Upper lobe of left lung (tissue), 6 donors: ENCODE data around the gene TMEM258. TPM values are rescaled to one million over a fixed set of nuclear protein-coding genes. Genes with fewer than 3 reads are reported as not detected.

ENCODE experiments used
- ATAC-seq, 2 donors: fragments of 200-7000 bp; cut with Tn5 transposase; one replicate each; pipeline ENCODE4 v1.9.1; 2022; ENCODE audit warnings: mild to moderate bottlenecking in 2 of 2, moderate library complexity in 2 of 2; ENCODE audit not compliant: low FRiP score in 2 of 2
- DNase-seq, 2 donors: peaks; one replicate each; pipeline ENCODE4 v3.0.0-alpha.2; 2019 to 2020
- H3K27ac ChIP-seq, 4 donors: fragments of 200-600 bp; sonication (generic); one replicate each; pipeline ENCODE4 v1.5.1; 2016 to 2019
- H3K27me3 ChIP-seq, 4 donors: fragments of 200-600 bp; sonication (generic); one replicate each; pipeline ENCODE4 v1.5.1; 2017 to 2019
- H3K36me3 ChIP-seq, 4 donors: fragments of 200-600 bp; sonication (generic); one replicate each; pipeline ENCODE4 v1.5.1; 2016 to 2019
- H3K4me1 ChIP-seq, 4 donors: fragments of 200-600 bp; sonication (generic); one replicate each; pipeline ENCODE4 v1.5.1; 2018 to 2019
- H3K4me3 ChIP-seq, 4 donors: fragments of 200-600 bp; sonication (generic); one replicate each; pipeline ENCODE4 v1.5.1; 2017 to 2019; ENCODE audit warnings: mild to moderate bottlenecking in 2 of 4, moderate library complexity in 1 of 4
- H3K9me3 ChIP-seq, 4 donors: fragments of 200-600 bp; sonication (generic); one replicate each; pipeline ENCODE4 v1.5.1; 2018 to 2019
- EP300 ChIP-seq, 4 donors: sonication (generic); formaldehyde crosslinking; IDR thresholded peaks; one replicate each; pipeline ENCODE4 v1.5.1; 2017; ENCODE audit warnings: antibody characterized with exemption in 4 of 4, control low read depth in 2 of 4
- POLR2A ChIP-seq, 4 donors: fragments of 450-650 bp; IDR thresholded peaks; one replicate each; pipeline ENCODE4 v1.5.1; 2016 to 2017; ENCODE audit warnings: antibody characterized with exemption in 4 of 4, mild to moderate bottlenecking in 2 of 4
- POLR2AphosphoS5 ChIP-seq, 2 donors: sonication (generic); formaldehyde crosslinking; IDR thresholded peaks; one replicate each; pipeline ENCODE4 v1.5.1; 2017; ENCODE audit warnings: antibody characterized with exemption in 2 of 2
- WGBS, 2 donors: methylation state at CpG; one replicate each; pipeline ENCODE4 v1.1.5; 2017 to 2018; 5-methylcytosine and 5-hydroxymethylcytosine counted together
- total RNA-seq, 6 donors: library from RNA; depleted of rRNA in 4 of 6; stranded (reverse); fragments of >200 nt in 4 of 6; gene quantifications; one replicate each; pipeline versions ENCODE4 v1.1.0 to v1.2.1, GENCODE V29; 2016 to 2021
- TF ChIP-seq, protein P1 (sequence below), 6 experiments: fragments of 450-650 bp in 4 of 6; fragments of 200-600 bp in 2 of 6; sonication (generic) in 2 of 6; IDR thresholded peaks; one replicate each; pipeline ENCODE4 v1.5.1; 2016 to 2019; ENCODE audit warnings: antibody characterized with exemption in 6 of 6
- donor health status: DM: no; HTN: no; CAD: no; lungs with moderate emphysema.
- donor health status: DM: no; HTN: yes; CAD: no; lungs with severe emphysema.

The TMEM258 gene
- total RNA-seq, 6 donors from 2014 or later = 8.4 to 106 (median 34.9) TPM

DNA sequence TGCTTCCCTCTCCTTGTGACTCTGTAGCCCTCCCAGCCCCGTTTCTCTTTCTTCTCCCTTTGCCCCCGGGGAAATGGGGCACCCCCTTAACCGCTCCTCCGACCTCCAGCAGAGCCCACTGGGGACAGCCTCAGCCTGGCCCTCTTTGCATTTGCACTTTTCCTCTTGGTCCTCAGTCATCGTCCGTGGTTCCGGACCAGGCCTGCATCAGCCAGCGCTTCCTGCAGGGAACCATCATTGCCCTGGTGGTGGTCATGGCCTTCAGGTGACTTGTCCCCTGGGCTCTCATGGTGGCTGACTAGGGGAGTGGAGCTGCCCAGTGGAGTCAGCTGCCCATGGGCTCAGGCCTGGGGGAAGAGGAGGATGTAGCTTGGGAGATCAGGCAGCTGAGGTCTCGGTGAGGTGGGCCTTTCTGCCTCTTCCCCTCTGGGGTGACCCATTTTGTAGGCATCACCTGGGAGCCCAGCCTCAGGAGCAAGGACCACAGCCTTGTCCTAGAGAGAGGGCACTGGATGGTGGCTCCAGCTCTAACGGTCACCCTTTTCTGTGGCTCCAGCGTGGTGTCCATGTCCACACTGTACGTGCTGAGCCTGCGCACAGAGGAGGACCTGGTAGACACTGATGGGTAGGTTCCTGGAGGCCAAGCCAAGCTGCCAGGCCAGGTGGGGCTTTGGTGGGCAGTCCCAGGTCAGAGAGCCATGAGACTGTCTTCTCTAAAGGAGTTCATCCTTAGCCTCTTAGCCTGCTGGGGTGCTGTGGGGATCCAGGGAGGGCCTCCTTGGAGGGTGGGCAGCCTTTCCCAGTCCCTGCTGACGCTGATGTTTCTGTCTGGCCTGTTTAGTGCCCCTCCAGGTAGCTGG, 12.5 kb downstream of the TMEM258 start:
- Histone ChIP-seq H3K36me3 (peaks cover 0 to 24% (median 12%) of the 10 kb centered on the region in 4 donors), H3K4me3 (no peak overlapping the region), H3K9me3 (no peaks in the 10 kb centered on the region), H3K4me1 (peaks cover 9 to 18% (median 10%) of the 10 kb centered on the region in 4 donors), H3K27me3 (no peaks in the 10 kb centered on the region), H3K27ac (no peak overlapping the region)
- 85 to 93% methylated on average over 13 to 14 of the region's 14 CpGs for WGBS, 2 donors
- DNase-seq = no peak
- TF ChIP-seq EP300 (IDR thresholded peaks at IDR 0.05) (no peak), POLR2AphosphoS5 (IDR thresholded peaks at IDR 0.05) (no peak), POLR2A (IDR thresholded peaks at IDR 0.05) (no peak)
- TF ChIP-seq, protein P1, sequence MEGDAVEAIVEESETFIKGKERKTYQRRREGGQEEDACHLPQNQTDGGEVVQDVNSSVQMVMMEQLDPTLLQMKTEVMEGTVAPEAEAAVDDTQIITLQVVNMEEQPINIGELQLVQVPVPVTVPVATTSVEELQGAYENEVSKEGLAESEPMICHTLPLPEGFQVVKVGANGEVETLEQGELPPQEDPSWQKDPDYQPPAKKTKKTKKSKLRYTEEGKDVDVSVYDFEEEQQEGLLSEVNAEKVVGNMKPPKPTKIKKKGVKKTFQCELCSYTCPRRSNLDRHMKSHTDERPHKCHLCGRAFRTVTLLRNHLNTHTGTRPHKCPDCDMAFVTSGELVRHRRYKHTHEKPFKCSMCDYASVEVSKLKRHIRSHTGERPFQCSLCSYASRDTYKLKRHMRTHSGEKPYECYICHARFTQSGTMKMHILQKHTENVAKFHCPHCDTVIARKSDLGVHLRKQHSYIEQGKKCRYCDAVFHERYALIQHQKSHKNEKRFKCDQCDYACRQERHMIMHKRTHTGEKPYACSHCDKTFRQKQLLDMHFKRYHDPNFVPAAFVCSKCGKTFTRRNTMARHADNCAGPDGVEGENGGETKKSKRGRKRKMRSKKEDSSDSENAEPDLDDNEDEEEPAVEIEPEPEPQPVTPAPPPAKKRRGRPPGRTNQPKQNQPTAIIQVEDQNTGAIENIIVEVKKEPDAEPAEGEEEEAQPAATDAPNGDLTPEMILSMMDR (IDR thresholded peaks at IDR 0.05) = no peak
- ATAC-seq = no peak

DNA sequence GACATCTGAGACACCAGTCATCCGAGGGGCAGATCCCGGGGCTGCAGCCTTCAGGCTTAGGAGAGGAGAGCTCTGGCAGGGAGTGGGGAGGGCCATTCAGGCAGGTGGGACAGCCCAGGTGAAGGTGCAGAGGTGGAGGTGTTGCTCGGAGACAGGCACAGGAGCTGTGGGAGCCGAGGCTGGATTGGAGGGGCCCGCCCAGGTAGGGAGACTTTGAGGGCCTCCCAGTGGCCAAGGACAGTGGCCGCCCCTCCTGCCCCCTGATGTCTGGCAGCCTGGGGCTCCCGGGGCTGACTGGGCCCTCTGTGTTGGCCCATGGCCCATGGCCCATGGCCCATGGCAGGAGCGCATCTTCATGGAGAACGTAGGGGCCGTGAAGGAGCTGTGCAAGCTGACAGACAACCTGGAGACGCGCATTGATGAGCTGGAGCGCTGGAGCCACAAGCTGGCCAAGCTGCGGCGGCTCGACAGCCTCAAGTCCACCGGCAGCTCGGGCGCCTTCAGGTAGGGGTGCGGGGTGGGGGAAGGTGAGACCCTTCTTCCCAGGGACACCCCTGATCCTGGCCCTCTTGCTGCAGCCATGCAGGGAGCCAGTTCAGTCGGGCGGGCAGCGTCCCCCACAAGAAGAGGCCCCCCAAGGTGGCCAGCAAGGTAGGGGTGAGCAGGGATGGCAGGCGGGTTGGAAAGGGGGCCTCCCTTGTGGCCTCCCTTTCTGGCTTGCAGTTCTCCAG, 13.3 kb downstream of the TMEM258 start:
- ATAC-seq (no peak), DNase-seq (no peak)
- H3K27ac ChIP-seq = no peak overlapping the region
- WGBS, 2 donors = 78 to 92% methylated on average over 11 to 24 of the region's 24 CpGs
- no peak overlapping the region for H3K4me3 ChIP-seq
- H3K9me3 ChIP-seq = no peaks in the 10 kb centered on the region
- no peaks in the 10 kb centered on the region for H3K27me3 ChIP-seq
- TF ChIP-seq EP300 (IDR thresholded peaks at IDR 0.05) (no peak), POLR2AphosphoS5 (IDR thresholded peaks at IDR 0.05) (no peak), POLR2A (IDR thresholded peaks at IDR 0.05) (no peak)
- TF ChIP-seq, protein P1 (IDR thresholded peaks at IDR 0.05) = no peak
- peaks cover 0 to 16% (median 7%) of the 10 kb centered on the region in 4 donors for H3K36me3 ChIP-seq
- peaks cover 9 to 18% (median 10%) of the 10 kb centered on the region in 4 donors for H3K4me1 ChIP-seq

DNA sequence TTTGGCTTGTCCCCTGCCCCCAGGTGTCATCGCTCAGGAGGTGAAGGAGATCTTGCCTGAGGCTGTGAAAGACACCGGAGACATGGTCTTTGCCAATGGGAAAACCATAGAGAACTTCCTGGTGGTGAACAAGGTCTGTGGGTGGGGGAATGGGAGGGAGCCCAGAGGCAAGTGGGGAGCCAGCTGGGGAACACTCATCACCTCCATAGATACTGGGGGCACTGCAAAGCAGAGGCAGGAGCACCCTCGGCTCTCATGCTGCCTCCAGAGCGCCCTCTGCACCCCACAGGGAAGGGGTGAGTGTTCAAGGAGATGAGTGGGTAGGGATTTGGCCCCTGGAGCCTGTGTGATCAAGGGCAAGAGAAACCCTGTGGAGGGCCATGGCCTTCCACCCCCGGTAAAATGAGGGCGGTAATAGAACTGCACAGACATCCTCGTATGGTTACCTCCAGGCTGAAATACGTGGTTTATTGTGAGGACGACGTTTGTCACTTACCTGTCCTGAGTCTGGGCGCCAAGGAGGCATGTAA, 14.0 kb downstream of the TMEM258 start:
- TF ChIP-seq POLR2AphosphoS5 (IDR thresholded peaks at IDR 0.05) (no peak), EP300 (IDR thresholded peaks at IDR 0.05) (no peak), POLR2A (IDR thresholded peaks at IDR 0.05) (no peak)
- TF ChIP-seq, protein P1 (IDR thresholded peaks at IDR 0.05) = no peak
- Histone ChIP-seq H3K9me3 (no peaks in the 10 kb centered on the region), H3K27ac (no peak overlapping the region), H3K36me3 (peaks cover 0 to 9% (median 3%) of the 10 kb centered on the region in 4 donors), H3K27me3 (no peaks in the 10 kb centered on the region), H3K4me3 (no peak overlapping the region), H3K4me1 (peaks cover 9 to 18% (median 10%) of the 10 kb centered on the region in 4 donors)
- ATAC-seq (no peak), DNase-seq (no peak)
- WGBS, 2 donors = 88 to 89% methylated on average over 11 of the region's 11 CpGs

DNA sequence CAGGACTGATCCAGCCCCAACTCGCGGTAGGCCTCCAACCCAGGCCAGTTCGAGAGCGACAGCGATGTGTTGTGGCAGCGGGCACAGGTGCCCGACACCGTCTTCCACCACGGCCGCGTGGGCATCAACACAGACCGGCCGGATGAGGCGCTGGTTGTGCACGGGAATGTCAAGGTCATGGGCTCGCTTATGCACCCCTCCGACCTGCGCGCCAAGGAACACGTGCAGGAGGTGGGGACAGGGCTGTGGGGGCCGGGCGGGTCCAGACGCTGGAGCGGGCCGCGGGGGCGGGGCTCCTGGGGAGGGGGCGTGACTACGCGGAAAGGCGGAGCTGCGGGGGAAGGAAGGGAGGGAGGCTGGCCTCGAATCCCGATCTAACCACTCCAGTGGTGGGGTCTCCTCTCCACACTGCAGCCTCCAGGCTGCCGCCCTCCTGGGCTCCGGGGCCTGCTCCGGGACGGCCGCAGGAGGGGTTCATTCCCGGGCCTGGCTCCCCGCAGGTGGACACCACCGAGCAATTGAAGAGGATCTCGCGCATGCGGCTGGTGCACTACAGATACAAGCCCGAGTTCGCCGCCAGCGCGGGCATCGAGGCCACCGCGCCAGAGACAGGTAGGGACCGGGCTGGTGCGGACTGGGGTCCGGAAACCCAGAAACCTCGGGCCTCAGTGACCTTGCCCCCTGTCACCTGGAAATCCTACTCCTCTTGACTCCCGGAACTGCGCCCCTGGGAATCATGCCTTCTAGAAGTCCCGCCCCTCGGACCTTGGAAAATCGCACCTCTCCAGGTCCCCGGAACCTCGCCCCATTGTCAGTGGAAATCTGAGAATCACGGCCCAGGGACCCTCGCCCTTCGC, 14.9 kb downstream of the TMEM258 start:
- Histone ChIP-seq H3K4me3 (peak overlapping the region in 3 of 4 donors; percentile 21 to 37 (median 28)), H3K27me3 (no peaks in the 10 kb centered on the region), H3K9me3 (no peaks in the 10 kb centered on the region), H3K4me1 (peaks cover 9 to 20% (median 12%) of the 10 kb centered on the region in 4 donors), H3K36me3 (no peaks in the 10 kb centered on the region), H3K27ac (no peak overlapping the region)
- ATAC-seq (peak in 1 of 2 donors; percentile 52), DNase-seq (peak; percentile 41 to 92)
- TF ChIP-seq, protein P1 (IDR thresholded peaks at IDR 0.05) = no peak
- no peak for TF ChIP-seq EP300 (IDR thresholded peaks at IDR 0.05)
- WGBS, 2 donors = 45 to 68% methylated on average over 25 to 55 of the region's 67 CpGs
